ENCODE data around the gene ZNF445. TPM values are rescaled to one million over a fixed set of nuclear protein-coding genes. Genes with fewer than 3 reads are reported as not detected.
A peak's percentile ranks its signal among the peaks of the same experiment; 100 is the strongest.

ZNF445 gene
- total and polyA plus RNA-seq, 4 experiments from 2014 or later, result 0.57 to 31.5 (median 16.9) TPM

- Histone ChIP-seq H3K4me3 (ENCODE audit: low read length in 2 of 2) (peak overlapping the region; percentile 13 to 18), H3K36me3 (ENCODE audit: insufficient read depth, low read length) (no peaks in the 10 kb centered on the region), H3K27ac (ENCODE audit: low read depth, low read length) (peak overlapping the region; percentile 47), H3K4me1 (ENCODE audit: insufficient read depth, low read length) (peaks cover 33% of the 10 kb centered on the region), H3K27me3 (ENCODE audit: insufficient read depth, low read length) (no peaks in the 10 kb centered on the region), H3K9me3 (ENCODE audit: control insufficient read depth in 1 of 2, low read length in 2 of 2) (no peaks in the 10 kb centered on the region)
- ChIA-PET CTCF (ENCODE audit: partially characterized antibody) (interaction anchor here (0.9 to 1.5 kb wide), 4 partner anchors 38 to 118 kb away, joined by 3 to 7 read pairs (median 5); partner anchors contain the start of gene ZNF445), POLR2A (ENCODE audit: partially characterized antibody) (interaction anchor here (0.6 to 1.8 kb wide), 7 partner anchors 8 to 138 kb away, joined by 3 to 11 read pairs (median 4); partner anchors contain the start of gene TCAIM)
- Mint-ChIP-seq H3K27me3 (no peaks in the 10 kb centered on the region), H3K4me3 (peak overlapping the region; percentile 66 to 84 (median 75)), H3K4me1 (peaks cover 22 to 44% (median 31%) of the 10 kb centered on the region in 4 donors), H3K36me3 (peaks cover 16 to 18% of the 10 kb centered on the region in 2 donors), H3K9me3 (no peaks in the 10 kb centered on the region), H3K27ac (peak overlapping the region; percentile 86 to 99 (median 97))
- intact Hi-C loops (cut with micrococcal nuclease), result no loop called here
- DNase-seq, result peak; percentile 79 to 84 (median 81)
These were observed 37.8 kb downstream of the ZNF445 start for GRCh38 chr3:44439499-44440295.

GRCh38 chr3:44437800-44438199 is 39.7 kb downstream of the ZNF445 start:
- H3K36me3 ChIP-seq (ENCODE audit: insufficient read depth, low read length), result no peaks in the 10 kb centered on the region
- POLR2A ChIA-PET (ENCODE audit: partially characterized antibody), result no interaction called here
- H3K9me3 ChIP-seq (ENCODE audit: control insufficient read depth in 1 of 2, low read length in 2 of 2), result no peaks in the 10 kb centered on the region
- H3K36me3 Mint-ChIP-seq, result peaks cover 8 to 10% of the 10 kb centered on the region in 2 donors
- no peaks in the 10 kb centered on the region for H3K9me3 Mint-ChIP-seq
- H3K4me3 ChIP-seq (ENCODE audit: low read length in 2 of 2), result no peak overlapping the region
- no peaks in the 10 kb centered on the region for H3K27me3 ChIP-seq (ENCODE audit: insufficient read depth, low read length)
- no peak for DNase-seq
- H3K27me3 Mint-ChIP-seq, result no peaks in the 10 kb centered on the region
- H3K4me1 ChIP-seq (ENCODE audit: insufficient read depth, low read length), result peaks cover 31% of the 10 kb centered on the region
- CTCF ChIA-PET (ENCODE audit: partially characterized antibody), result no interaction called here
- peaks cover 19 to 37% (median 25%) of the 10 kb centered on the region in 4 donors for H3K4me1 Mint-ChIP-seq
- no peak overlapping the region for H3K4me3 Mint-ChIP-seq
- peak overlapping the region in 4 of 7 donors; percentile 22 to 57 (median 44) for H3K27ac Mint-ChIP-seq
- intact Hi-C loops (cut with micrococcal nuclease), result no loop called here
- no peak overlapping the region for H3K27ac ChIP-seq (ENCODE audit: low read depth, low read length)

- intact Hi-C loops (cut with micrococcal nuclease), result no loop called here
- Histone ChIP-seq H3K27ac (ENCODE audit: low read depth, low read length) (no peak overlapping the region), H3K9me3 (ENCODE audit: control insufficient read depth in 1 of 2, low read length in 2 of 2) (no peaks in the 10 kb centered on the region), H3K4me1 (ENCODE audit: insufficient read depth, low read length) (peaks cover 24% of the 10 kb centered on the region), H3K27me3 (ENCODE audit: insufficient read depth, low read length) (no peaks in the 10 kb centered on the region), H3K4me3 (ENCODE audit: low read length in 2 of 2) (no peak overlapping the region), H3K36me3 (ENCODE audit: insufficient read depth, low read length) (no peaks in the 10 kb centered on the region)
- DNase-seq, result no peak
- H3K4me3 Mint-ChIP-seq, result no peak overlapping the region
- H3K9me3 Mint-ChIP-seq, result no peaks in the 10 kb centered on the region
- peaks cover 14 to 21% (median 18%) of the 10 kb centered on the region in 4 donors for H3K4me1 Mint-ChIP-seq
- H3K27me3 Mint-ChIP-seq, result no peaks in the 10 kb centered on the region
- ChIA-PET POLR2A (ENCODE audit: partially characterized antibody) (no interaction called here), CTCF (ENCODE audit: partially characterized antibody) (no interaction called here)
- H3K36me3 Mint-ChIP-seq, result peaks cover 0 to 1% of the 10 kb centered on the region in 2 donors
- H3K27ac Mint-ChIP-seq, result peak overlapping the region in 4 of 7 donors; percentile 9 to 32 (median 24)
These were observed 41.3 kb downstream of the ZNF445 start for GRCh38 chr3:44436181-44436580.

GRCh38 chr3:44434834-44435510 is 42.5 kb downstream of the ZNF445 start:
- no peaks in the 10 kb centered on the region for H3K27me3 Mint-ChIP-seq
- peaks cover 7 to 10% (median 9%) of the 10 kb centered on the region in 4 donors for H3K4me1 Mint-ChIP-seq
- no peak overlapping the region for H3K4me3 Mint-ChIP-seq
- H3K27ac ChIP-seq (ENCODE audit: low read depth, low read length), result no peak overlapping the region
- intact Hi-C loops (cut with micrococcal nuclease), result no loop called here
- ChIA-PET CTCF (ENCODE audit: partially characterized antibody) (no interaction called here), POLR2A (ENCODE audit: partially characterized antibody) (interaction anchor here (1.2 kb wide), 1 partner anchor 20 kb away, joined by 3 read pairs; no protein-coding TSS in a partner anchor)
- no peaks in the 10 kb centered on the region for H3K36me3 Mint-ChIP-seq
- H3K36me3 ChIP-seq (ENCODE audit: insufficient read depth, low read length), result no peaks in the 10 kb centered on the region
- H3K27me3 ChIP-seq (ENCODE audit: insufficient read depth, low read length), result no peaks in the 10 kb centered on the region
- no peak overlapping the region for H3K27ac Mint-ChIP-seq
- no peaks in the 10 kb centered on the region for H3K9me3 ChIP-seq (ENCODE audit: control insufficient read depth in 1 of 2, low read length in 2 of 2)
- H3K9me3 Mint-ChIP-seq, result no peaks in the 10 kb centered on the region
- DNase-seq, result no peak
- H3K4me1 ChIP-seq (ENCODE audit: insufficient read depth, low read length), result peaks cover 12% of the 10 kb centered on the region
- H3K4me3 ChIP-seq (ENCODE audit: low read length in 2 of 2), result no peak overlapping the region

GRCh38 chr3:44430466-44430865 is 47.0 kb downstream of the ZNF445 start:
- H3K4me1 Mint-ChIP-seq, result no peaks in the 10 kb centered on the region
- H3K27ac Mint-ChIP-seq, result peak overlapping the region in 1 of 7 donors; percentile 71
- no peak for DNase-seq
- H3K27me3 Mint-ChIP-seq, result peaks cover 1% of the 10 kb centered on the region in 2 donors
- Histone ChIP-seq H3K9me3 (ENCODE audit: control insufficient read depth in 1 of 2, low read length in 2 of 2) (no peaks in the 10 kb centered on the region), H3K27ac (ENCODE audit: low read depth, low read length) (no peak overlapping the region), H3K4me3 (ENCODE audit: low read length in 2 of 2) (no peak overlapping the region), H3K36me3 (ENCODE audit: insufficient read depth, low read length) (no peaks in the 10 kb centered on the region), H3K4me1 (ENCODE audit: insufficient read depth, low read length) (no peaks in the 10 kb centered on the region), H3K27me3 (ENCODE audit: insufficient read depth, low read length) (no peaks in the 10 kb centered on the region)
- H3K36me3 Mint-ChIP-seq, result no peaks in the 10 kb centered on the region
- H3K9me3 Mint-ChIP-seq, result no peaks in the 10 kb centered on the region
- intact Hi-C loops (cut with micrococcal nuclease), result no loop called here
- POLR2A ChIA-PET (ENCODE audit: partially characterized antibody), result no interaction called here
- no peak overlapping the region for H3K4me3 Mint-ChIP-seq
- CTCF ChIA-PET (ENCODE audit: partially characterized antibody), result interaction anchor here (1.3 kb wide), 1 partner anchor 92 kb away, joined by 3 read pairs; the partner anchor contains the start of gene TCAIM

- Histone ChIP-seq H3K27me3 (ENCODE audit: insufficient read depth, low read length) (no peaks in the 10 kb centered on the region), H3K9me3 (ENCODE audit: control insufficient read depth in 1 of 2, low read length in 2 of 2) (no peaks in the 10 kb centered on the region), H3K27ac (ENCODE audit: low read depth, low read length) (no peak overlapping the region), H3K36me3 (ENCODE audit: insufficient read depth, low read length) (no peaks in the 10 kb centered on the region), H3K4me3 (ENCODE audit: low read length in 2 of 2) (no peak overlapping the region), H3K4me1 (ENCODE audit: insufficient read depth, low read length) (no peaks in the 10 kb centered on the region)
- Mint-ChIP-seq H3K36me3 (no peaks in the 10 kb centered on the region), H3K4me3 (no peak overlapping the region), H3K27ac (peak overlapping the region in 1 of 7 donors; percentile 26), H3K27me3 (peaks cover 1 to 5% of the 10 kb centered on the region in 2 donors), H3K9me3 (no peaks in the 10 kb centered on the region), H3K4me1 (no peaks in the 10 kb centered on the region)
- POLR2A ChIA-PET (ENCODE audit: partially characterized antibody), result no interaction called here
- CTCF ChIA-PET (ENCODE audit: partially characterized antibody), result no interaction called here
- intact Hi-C loops (cut with micrococcal nuclease), result no loop called here
- DNase-seq, result no peak
These were observed 48.0 kb downstream of the ZNF445 start for GRCh38 chr3:44429459-44429858.

- DNase-seq, result no peak
- Mint-ChIP-seq H3K36me3 (no peaks in the 10 kb centered on the region), H3K27ac (no peak overlapping the region), H3K27me3 (peaks cover 1 to 5% of the 10 kb centered on the region in 2 donors), H3K9me3 (no peaks in the 10 kb centered on the region), H3K4me3 (no peak overlapping the region), H3K4me1 (no peaks in the 10 kb centered on the region)
- no peak overlapping the region for H3K27ac ChIP-seq (ENCODE audit: low read depth, low read length)
- ChIA-PET POLR2A (ENCODE audit: partially characterized antibody) (no interaction called here), CTCF (ENCODE audit: partially characterized antibody) (no interaction called here)
- H3K36me3 ChIP-seq (ENCODE audit: insufficient read depth, low read length), result no peaks in the 10 kb centered on the region
- intact Hi-C loops (cut with micrococcal nuclease), result no loop called here
- no peaks in the 10 kb centered on the region for H3K9me3 ChIP-seq (ENCODE audit: control insufficient read depth in 1 of 2, low read length in 2 of 2)
- H3K27me3 ChIP-seq (ENCODE audit: insufficient read depth, low read length), result no peaks in the 10 kb centered on the region
- no peaks in the 10 kb centered on the region for H3K4me1 ChIP-seq (ENCODE audit: insufficient read depth, low read length)
- no peak overlapping the region for H3K4me3 ChIP-seq (ENCODE audit: low read length in 2 of 2)
These were observed 48.6 kb downstream of the ZNF445 start for GRCh38 chr3:44428910-44429309.

Measured in CD4-positive, alpha-beta memory T cell (primary cell).